ENCODE measurements around the gene MTRF1.

DNA sequence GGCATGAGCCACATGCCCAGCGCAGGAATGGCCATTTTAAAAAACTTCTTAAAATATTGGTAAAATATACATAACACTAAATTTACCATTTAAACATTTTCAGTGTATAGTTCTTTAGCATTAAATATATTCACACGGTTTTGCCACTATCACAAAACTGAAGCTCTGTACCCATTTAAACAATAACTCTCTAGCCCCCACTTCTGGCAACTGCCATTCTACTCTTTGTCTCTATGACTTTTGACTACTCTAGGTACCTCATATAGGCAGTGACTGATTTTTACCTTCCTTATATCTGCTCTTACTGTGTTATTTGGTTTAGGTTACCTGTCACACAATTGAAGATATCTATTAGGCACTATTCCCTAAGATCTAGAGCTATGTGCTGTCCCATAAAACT lies 66.8 kb downstream of the MTRF1 start:
- TF ChIP-seq EZH2 (IDR thresholded peaks at IDR 0.05) (no peak), POLR2AphosphoS5 (IDR thresholded peaks at IDR 0.05; ENCODE audit: borderline replicate concordance, low read depth, low read length) (no peak)
